H9 (cell line): ENCODE measurements around the gene RPLP2. TPM values are rescaled to one million over a fixed set of nuclear protein-coding genes. Genes with fewer than 3 reads are reported as not detected.

Experiments
- DNase-seq: peaks from one replicate; pipeline ENCODE4 v3.0.0-alpha.2; 2017
- H2AFZ ChIP-seq: one replicate; pipeline ENCODE4 v1.6.1; 2013; ENCODE audit warnings: mild to moderate bottlenecking, low read length, control low read depth, moderate library complexity
- H2AK5ac ChIP-seq: 2 replicates; pipeline ENCODE4 v1.6.1; 2013; ENCODE audit warnings: low read length, control low read depth, mixed read lengths; ENCODE audit not compliant: insufficient read length
- H2BK120ac ChIP-seq: one replicate; pipeline ENCODE4 v1.6.1; 2013; ENCODE audit warnings: low read depth, mild to moderate bottlenecking, low read length, control low read depth, inconsistent platforms; ENCODE audit not compliant: poor library complexity, severe bottlenecking
- H2BK12ac ChIP-seq: 2 replicates; pipeline ENCODE4 v1.6.1; 2013; ENCODE audit warnings: low read length, control low read depth, mixed read lengths, low read depth; ENCODE audit not compliant: insufficient read length
- H2BK15ac ChIP-seq: 2 replicates; pipeline ENCODE4 v1.6.1; 2013; ENCODE audit warnings: low read depth, low read length, control low read depth
- H2BK20ac ChIP-seq: one replicate; pipeline ENCODE4 v1.6.1; 2013; ENCODE audit warnings: low read depth, mild to moderate bottlenecking, low read length, control low read depth, inconsistent platforms; ENCODE audit not compliant: poor library complexity, severe bottlenecking
- H2BK5ac ChIP-seq: 2 replicates; pipeline ENCODE4 v1.6.1; 2013; ENCODE audit warnings: low read length, control low read depth, mixed read lengths; ENCODE audit not compliant: insufficient read length
- H3K14ac ChIP-seq: 2 replicates; pipeline ENCODE4 v1.6.1; 2013; ENCODE audit warnings: low read length, control low read depth; ENCODE audit not compliant: insufficient read depth
- H3K18ac ChIP-seq: 2 replicates; pipeline ENCODE4 v1.6.1; 2013; ENCODE audit warnings: low read depth, mild to moderate bottlenecking, mixed read lengths, low read length, control low read depth; ENCODE audit not compliant: insufficient read length
- H3K23ac ChIP-seq: 2 replicates; pipeline ENCODE4 v1.6.1; 2013; ENCODE audit warnings: low read length, control low read depth, mixed read lengths, low read depth; ENCODE audit not compliant: insufficient read length
- H3K23me2 ChIP-seq: 2 replicates; pipeline ENCODE4 v1.6.1; 2013; ENCODE audit warnings: low read depth, mild to moderate bottlenecking, mixed read lengths, low read length, control low read depth; ENCODE audit not compliant: insufficient read length, poor library complexity, severe bottlenecking
- H3K27ac ChIP-seq: 2 replicates; pipeline ENCODE4 v1.5.1; 2013; ENCODE audit warnings: low read length, control low read depth, mixed read lengths, low read depth; ENCODE audit not compliant: insufficient read length
- H3K27me3 ChIP-seq: 2 replicates; pipeline ENCODE4 v1.6.1; 2013; ENCODE audit warnings: low read length, control low read depth, inconsistent platforms; ENCODE audit not compliant: insufficient read depth
- H3K4ac ChIP-seq: 2 replicates; pipeline ENCODE4 v1.6.1; 2013; ENCODE audit warnings: low read depth, mild to moderate bottlenecking, control low read depth, inconsistent platforms, low read length, moderate library complexity
- H3K4me1 ChIP-seq: 2 replicates; pipeline ENCODE4 v1.6.1; 2013; ENCODE audit warnings: low read length, control low read depth, inconsistent platforms; ENCODE audit not compliant: insufficient read depth
- H3K4me2 ChIP-seq: 2 replicates; pipeline ENCODE4 v1.6.1; 2013; ENCODE audit warnings: low read length, control low read depth, mixed read lengths; ENCODE audit not compliant: insufficient read length, insufficient read depth
- H3K56ac ChIP-seq: 2 replicates; pipeline ENCODE4 v1.6.1; 2013; ENCODE audit warnings: low read depth, mild to moderate bottlenecking, mixed read lengths, low read length, control low read depth; ENCODE audit not compliant: insufficient read length
- H3K79me1 ChIP-seq: 2 replicates; pipeline ENCODE4 v1.6.1; 2013; ENCODE audit warnings: low read depth, mild to moderate bottlenecking, moderate library complexity, low read length, control low read depth, inconsistent platforms; ENCODE audit not compliant: insufficient read depth, poor library complexity, severe bottlenecking
- H3K79me2 ChIP-seq: 2 replicates; pipeline ENCODE4 v1.6.1; 2013; ENCODE audit warnings: low read length, control low read depth, inconsistent platforms; ENCODE audit not compliant: insufficient read depth
- H3K9ac ChIP-seq: 2 replicates; pipeline ENCODE4 v1.6.1; 2013; ENCODE audit warnings: low read length, control low read depth, mixed read lengths; ENCODE audit not compliant: insufficient read length; ENCODE audit errors: extremely low read depth
- H3K9me3 ChIP-seq: one replicate; pipeline ENCODE4 v1.6.1; 2013; ENCODE audit warnings: low read depth, low read length, inconsistent platforms; ENCODE audit not compliant: control insufficient read depth
- H3T11ph ChIP-seq: one replicate; pipeline ENCODE4 v1.6.1; 2013; ENCODE audit warnings: mild to moderate bottlenecking, low read length, control low read depth, inconsistent platforms
- H4K20me1 ChIP-seq: one replicate; pipeline ENCODE4 v1.6.1; 2013; ENCODE audit not compliant: control insufficient read depth, insufficient read length, insufficient read depth
- H4K5ac ChIP-seq: 2 replicates; pipeline ENCODE4 v1.6.1; 2013; ENCODE audit warnings: low read depth, mild to moderate bottlenecking, mixed read lengths, low read length, control low read depth; ENCODE audit not compliant: insufficient read length
- H4K8ac ChIP-seq: replicated peaks from 2 replicates; pipeline ENCODE4 v1.6.1; 2013; ENCODE audit warnings: low read length, control low read depth, mixed read lengths, low read depth; ENCODE audit not compliant: insufficient read length
- H4K91ac ChIP-seq: 2 replicates; pipeline ENCODE4 v1.6.1; 2013; ENCODE audit warnings: low read depth, mild to moderate bottlenecking, moderate library complexity, mixed read lengths, low read length, control low read depth; ENCODE audit not compliant: insufficient read length
- H3K27ac Mint-ChIP-seq, 3 experiments: 2 replicates in 2 of 3; 3 replicates in 1 of 3; pipeline ENCODE4 v1.8.0; 2020 to 2021; ENCODE audit warnings: mixed read lengths in 3 of 3, mild to moderate bottlenecking in 1 of 3, moderate library complexity in 1 of 3
- H3K27me3 Mint-ChIP-seq: 2 replicates; pipeline ENCODE4 v1.8.0; 2021; ENCODE audit warnings: low read depth, mild to moderate bottlenecking, moderate library complexity, mixed read lengths
- H3K36me3 Mint-ChIP-seq, 3 experiments: 2 replicates in 2 of 3; 3 replicates in 1 of 3; pipeline ENCODE4 v1.8.0; 2020 to 2021; ENCODE audit warnings: low read depth in 3 of 3, mixed read lengths in 3 of 3; ENCODE audit not compliant: insufficient read depth in 1 of 3
- H3K4me1 Mint-ChIP-seq, 2 experiments: 2 replicates each; pipeline ENCODE4 v1.8.0; 2020; ENCODE audit warnings: mixed read lengths in 2 of 2
- H3K4me3 Mint-ChIP-seq, 2 experiments: 2 replicates in 1 of 2; 3 replicates in 1 of 2; pipeline ENCODE4 v1.8.0; 2020 to 2021; ENCODE audit warnings: mild to moderate bottlenecking in 2 of 2, mixed read lengths in 2 of 2, moderate library complexity in 1 of 2
- H3K9me3 Mint-ChIP-seq, 2 experiments: 2 replicates in 1 of 2; 3 replicates in 1 of 2; pipeline ENCODE4 v1.8.0; 2020; ENCODE audit warnings: mild to moderate bottlenecking in 2 of 2, mixed read lengths in 2 of 2, moderate library complexity in 1 of 2
- CTCF ChIP-seq: fragments of 200-600 bp; sonication (generic); conservative IDR thresholded peaks from 3 replicates; pipeline ENCODE4 v1.8.0; 2021; ENCODE audit warnings: antibody characterized with exemption, mild to moderate bottlenecking
- WGBS: extraction: QIAGEN DNeasy Blood & Tissue Kit; methylation state at CpG from one replicate; pipeline ENCODE4 v1.1.7; 2013; ENCODE audit warnings: missing lambda C conversion rate, low lambda C conversion rate, mixed read lengths; ENCODE audit not compliant: insufficient read length; ENCODE audit errors: extremely low coverage; 5-methylcytosine and 5-hydroxymethylcytosine counted together
- total RNA-seq: library from RNA; stranded (reverse); gene quantifications from 2 replicates; pipeline ENCODE4 v1.2.1, GENCODE V29; 2021

RPLP2 gene
- total RNA-seq, 1 experiment from 2014 or later, result 2,138 TPM

- no peak overlapping the region for H3K23ac ChIP-seq
- H2AK5ac ChIP-seq, result no peak overlapping the region
- Mint-ChIP-seq H3K4me1 (peaks cover 14 to 23% of the 10 kb centered on the region in 2 experiments), H3K27ac (no peak overlapping the region), H3K4me3 (no peak overlapping the region; a peak in 1 of 5 replicates), H3K27me3 (no peaks in the 10 kb centered on the region), H3K9me3 (no peaks in the 10 kb centered on the region), H3K36me3 (peaks cover 0 to 8% (median 8%) of the 10 kb centered on the region in 3 experiments; a peak in 4 of 7 replicates)
- no peaks in the 10 kb centered on the region; the same call in 1 of the 2 replicates for H3K4me1 ChIP-seq
- H3K9me3 ChIP-seq, result no peaks in the 10 kb centered on the region
- no peak overlapping the region for H3K56ac ChIP-seq
- no peak for DNase-seq
- no peak overlapping the region for H2BK15ac ChIP-seq
- H3K4ac ChIP-seq, result no peak overlapping the region
- no peak overlapping the region for H2BK12ac ChIP-seq
- no peak overlapping the region for H3K4me2 ChIP-seq
- no peak overlapping the region for H3K9ac ChIP-seq
- H3K18ac ChIP-seq, result no peak overlapping the region
- no peak overlapping the region for H2BK5ac ChIP-seq
- no peak overlapping the region for H3T11ph ChIP-seq
- WGBS, result no CpG with 5 or more reads among the region's 30 CpGs
- H2AFZ ChIP-seq, result no peak overlapping the region
- H4K91ac ChIP-seq, result no peak overlapping the region
- TF ChIP-seq CTCF, result no peak
- peaks cover 15% of the 10 kb centered on the region for H3K23me2 ChIP-seq
- H3K79me1 ChIP-seq, result no peaks in the 10 kb centered on the region
- H4K20me1 ChIP-seq, result peaks cover 2% of the 10 kb centered on the region
- H3K27me3 ChIP-seq, result no peaks in the 10 kb centered on the region
- no peaks in the 10 kb centered on the region for H3K79me2 ChIP-seq
- no peak overlapping the region for H3K14ac ChIP-seq
- no peak overlapping the region for H2BK20ac ChIP-seq
- no peak overlapping the region for H2BK120ac ChIP-seq
- H4K5ac ChIP-seq, result no peak overlapping the region
- H3K27ac ChIP-seq, result no peak overlapping the region
- H4K8ac ChIP-seq, result no peak overlapping the region
Measured at GRCh38 chr11:800473-800872, 9.3 kb upstream of the RPLP2 start.
